K562 (cell line): ENCODE measurements around the gene SUV39H2. TPM values are rescaled to one million over a fixed set of nuclear protein-coding genes. Genes with fewer than 3 reads are reported as not detected.

Experiments
- ATAC-seq: fragments of 200-7000 bp; cut with Tn5 transposase; 3 replicates; pipeline ENCODE4 v1.9.1; 2020; ENCODE audit warnings: moderate library complexity
- BruUV-seq: library from RNA; stranded (reverse); fragments of 400-500 nt; replicated peaks from 2 replicates; lab custom pipeline; 2021; lab: Mats Ljungman, UMichigan
- CTCF ChIA-PET: fragments of 300-600 bp; formaldehyde crosslinking; extraction: SDS; loops from one replicate; lab custom pipeline; 2021; ENCODE audit warnings: low intra/inter-chr PET ratio; lab: Yijun Ruan, JAX
- POLR2A ChIA-PET: fragments of 300-600, 350-650 bp; sonication (Branson Sonifier 250); formaldehyde crosslinking; extraction: SDS; loops from one replicate; lab custom pipeline; 2021; ENCODE audit warnings: antibody characterized with exemption, inconsistent platforms; lab: Yijun Ruan, JAX
- DNase-seq, 4 experiments: peaks; one replicate each; pipeline versions ENCODE4 v3.0.0 to v3.0.0-alpha.2; 2011 to 2018; ENCODE audit warnings: low spot score in 3 of 4, mixed read lengths in 3 of 4; ENCODE audit errors: extremely low read depth in 1 of 4
- FAIRE-seq: peaks from 2 replicates; lab custom pipeline; 2011; peaks lifted over from hg19 to GRCh38; lab: Jason Lieb, UNC
- H2AFZ ChIP-seq: 2 replicates; pipeline ENCODE4 v1.6.0; 2011; ENCODE audit warnings: low read depth, low read length, control low read depth, inconsistent platforms
- H3K27ac ChIP-seq: fragments of 200-600 bp; 3 replicates; pipeline ENCODE4 v1.8.0; 2011; ENCODE audit warnings: low read depth, mild to moderate bottlenecking, control low read depth, inconsistent platforms, low read length, moderate library complexity, mixed read lengths; ENCODE audit errors: extremely low read depth
- H3K27me3 ChIP-seq, 2 experiments: fragments of 300-600 bp in 1 of 2; 2 replicates in 1 of 2; 3 replicates in 1 of 2; pipeline versions ENCODE4 v1.6.0 to v1.8.0; 2011; ENCODE audit warnings: inconsistent platforms in 2 of 2, low read length in 2 of 2, mild to moderate bottlenecking in 1 of 2, mixed read lengths in 1 of 2, moderate library complexity in 1 of 2; ENCODE audit not compliant: control insufficient read depth in 2 of 2, insufficient read depth in 2 of 2
- H3K36me3 ChIP-seq: fragments of 300-600 bp; 3 replicates; pipeline ENCODE4 v1.8.0; 2011; ENCODE audit warnings: mild to moderate bottlenecking, low read length, inconsistent platforms; ENCODE audit not compliant: control insufficient read depth, insufficient read depth
- H3K4me1 ChIP-seq, 2 experiments: fragments of 200-600 bp in 1 of 2; replicated peaks in 1 of 2; 2 replicates in 1 of 2; 3 replicates in 1 of 2; pipeline versions ENCODE4 v1.5.1 to v1.8.0; 2011; ENCODE audit warnings: inconsistent platforms in 2 of 2, low read length in 2 of 2, mild to moderate bottlenecking in 1 of 2, mixed read lengths in 1 of 2, moderate library complexity in 1 of 2; ENCODE audit not compliant: control insufficient read depth in 2 of 2, insufficient read depth in 2 of 2
- H3K4me2 ChIP-seq: 2 replicates; pipeline ENCODE4 v1.6.1; 2011; ENCODE audit warnings: low read length, control low read depth, inconsistent platforms, mixed read lengths; ENCODE audit not compliant: insufficient read depth
- H3K4me3 ChIP-seq: fragments of 200-600 bp; sonication (generic), shearing (Covaris generic); 2 replicates; pipeline ENCODE4 v1.5.1; 2016; ENCODE audit warnings: control low read depth, inconsistent platforms
- H3K79me2 ChIP-seq: fragments of 200-600 bp; 3 replicates; pipeline ENCODE4 v1.8.0; 2011; ENCODE audit warnings: low read length, inconsistent platforms; ENCODE audit not compliant: control insufficient read depth, insufficient read depth
- H3K9ac ChIP-seq, 2 experiments: 2 replicates each; pipeline versions ENCODE4 v1.6.0 to v1.6.1; 2011; ENCODE audit warnings: low read depth in 2 of 2, low read length in 2 of 2, control low read depth in 1 of 2, inconsistent platforms in 1 of 2, mild to moderate bottlenecking in 1 of 2, mixed read lengths in 1 of 2; ENCODE audit not compliant: insufficient read depth in 1 of 2
- H3K9me1 ChIP-seq: one replicate; pipeline ENCODE4 v1.6.0; 2011; ENCODE audit warnings: inconsistent platforms, mild to moderate bottlenecking, low read length, moderate library complexity; ENCODE audit not compliant: control insufficient read depth, insufficient read depth
- H3K9me3 ChIP-seq: replicated peaks from 2 replicates; pipeline ENCODE4 v1.5.1; 2011; ENCODE audit warnings: low read depth, low read length, inconsistent platforms; ENCODE audit not compliant: control insufficient read depth, insufficient read depth
- H4K20me1 ChIP-seq: replicated peaks from 2 replicates; pipeline ENCODE4 v1.6.1; 2011; ENCODE audit warnings: low read length, inconsistent platforms, mixed read lengths; ENCODE audit not compliant: control insufficient read depth, insufficient read depth
- CBX1 ChIP-seq: sonication (generic); IDR thresholded peaks from 2 replicates; pipeline ENCODE4 v1.6.1; 2016; ENCODE audit warnings: antibody characterized with exemption, low read depth, mild to moderate bottlenecking
- ILK ChIP-seq: fragments of 450-650 bp; IDR thresholded peaks from 2 replicates; pipeline ENCODE4 v1.6.1; 2016; ENCODE audit warnings: missing genetic modification characterization, low read depth, mild to moderate bottlenecking, missing compliant biosample characterization, moderate library complexity, borderline replicate concordance
- IRF1 ChIP-seq: sonication (generic); formaldehyde crosslinking; IDR thresholded peaks from 2 replicates; pipeline ENCODE4 v1.8.0; 2022; ENCODE audit warnings: missing genetic modification reagents, mild to moderate bottlenecking, borderline replicate concordance
- POLR2G ChIP-seq: fragments of 200-400 bp; formaldehyde crosslinking; IDR thresholded peaks from 2 replicates; pipeline ENCODE4 v1.6.1; 2017; ENCODE audit warnings: low read depth, mild to moderate bottlenecking, antibody characterized with exemption, low read length, moderate library complexity
- RBFOX2 ChIP-seq: fragments of 200-400 bp; formaldehyde crosslinking; IDR thresholded peaks from 2 replicates; pipeline ENCODE4 v1.6.1; 2017; ENCODE audit warnings: low read depth, mild to moderate bottlenecking, low read length, moderate library complexity
- USF1 ChIP-seq: sonication (generic); formaldehyde crosslinking; IDR thresholded peaks from 2 replicates; pipeline ENCODE4 v1.9.0; 2022; ENCODE audit warnings: mild to moderate bottlenecking, missing genetic modification reagents
- ZFP30 ChIP-seq: fragments of 250-450 bp; sonication (Bioruptor Pico); IDR thresholded peaks from 2 replicates; pipeline ENCODE4 v1.8.0; 2022; ENCODE audit warnings: moderate library complexity, mild to moderate bottlenecking, inconsistent platforms, borderline replicate concordance
- ZNF444 ChIP-seq: fragments of 250-450 bp; sonication (Bioruptor Pico); IDR thresholded peaks from 2 replicates; pipeline ENCODE4 v1.4.0; 2020; ENCODE audit warnings: mild to moderate bottlenecking, moderate library complexity
- ZNF644 ChIP-seq: fragments of 200-800 bp; sonication (Bioruptor generic); IDR thresholded peaks from 2 replicates; pipeline ENCODE4 v1.6.1; 2016; ENCODE audit warnings: low read depth, missing genetic modification characterization, missing compliant biosample characterization
- WGBS: fragments of 100-300 bp; shearing (Covaris generic); methylation state at CpG from one replicate; pipeline ENCODE4 v1.1.6; 2016; ENCODE audit warnings: low coverage, mixed read lengths; ENCODE audit not compliant: insufficient coverage; ENCODE audit errors: missing lambda C conversion rate; 5-methylcytosine and 5-hydroxymethylcytosine counted together
- in situ Hi-C: fragments of 300-500 bp; cut with MboI; formaldehyde crosslinking; loops from 4 replicates; pipeline ENCODE4 v1.15.0; 2018; ENCODE audit warnings: inconsistent platforms, mixed read lengths
- intact Hi-C: fragments of 100-400 bp; cut with micrococcal nuclease; formaldehyde crosslinking; loops from 2 replicates; pipeline ENCODE4 v1.14.2; 2022
- polyA plus RNA-seq, 8 experiments: library from polyadenylated mRNA; depleted of rRNA in 4 of 8; stranded (reverse) in 5 of 8; unstranded in 3 of 8; fragments of >200 nt; fragmentation: Nextera tagmentation in 2 of 8; fragmentation: Illumina TruSeq in 1 of 8; extraction: Ambion mirVana in 2 of 8; extraction: Trizol in 1 of 8; gene quantifications; 2 replicates each; pipeline versions ENCODE4 v1.2.1 to v1.2.3, GENCODE V29; 2011 to 2014; ENCODE audit warnings: inconsistent platforms in 1 of 8, missing spikeins in 1 of 8
- total RNA-seq, 7 experiments: library from RNA; depleted of rRNA in 6 of 7; stranded (reverse); fragments of >200 nt in 6 of 7; fragmentation: Illumina TruSeq in 2 of 7; extraction: Trizol in 2 of 7; gene quantifications; 2 replicates each; pipeline versions ENCODE4 v1.2.1 to v1.2.3, GENCODE V29; 2011 to 2021; ENCODE audit warnings: low replicate concordance in 1 of 7
- TF ChIP-seq, protein P1 (sequence below): fragments of 250-450 bp; sonication (Bioruptor Pico); IDR thresholded peaks from 2 replicates; pipeline ENCODE4 v1.8.0; 2022; ENCODE audit warnings: inconsistent platforms, mild to moderate bottlenecking, moderate library complexity, borderline replicate concordance

SUV39H2 gene
- total and polyA plus RNA-seq, 9 of the 15 experiments (the other 6 are each of a cell fraction or from before 2014, with no cell fraction given): 24.1 to 54.3 (median 41.3) TPM

- H2AFZ ChIP-seq: no peak overlapping the region
- ChIA-PET CTCF (no interaction called here), POLR2A (interaction anchor here (1.0 to 2.2 kb wide), 5 partner anchors 8 to 57 kb away, joined by 3 to 9 read pairs (median 3); no protein-coding TSS in a partner anchor)
- FAIRE-seq (no peak), ATAC-seq (no peak), DNase-seq (peak in 1 of 4 experiments; percentile 18)
- TF ChIP-seq POLR2G (0 out of 2 replicates have a peak, but pooled peaks have one; percentile 37), CBX1 (no peak), RBFOX2 (peak; percentile 44)
- H3K4me3 ChIP-seq: no peak overlapping the region
- H3K79me2 ChIP-seq: peaks cover 57% of the 10 kb centered on the region
- H3K36me3 ChIP-seq: peaks cover 80% of the 10 kb centered on the region
- no peaks in the 10 kb centered on the region for H3K9me1 ChIP-seq
- 0 out of 4 replicates have a peak overlapping the region, but pooled peaks of 1 of the 2 experiments have one; percentile 11 for H3K9ac ChIP-seq
- no peaks in the 10 kb centered on the region for H3K9me3 ChIP-seq
- no peak overlapping the region for H3K27ac ChIP-seq
- H3K27me3 ChIP-seq: no peaks in the 10 kb centered on the region
- peaks cover 8 to 9% of the 10 kb centered on the region in 2 experiments for H3K4me1 ChIP-seq
- WGBS: 96% methylated on average over 14 of the region's 15 CpGs
- H4K20me1 ChIP-seq: peaks cover 7% of the 10 kb centered on the region; the same call in 1 of the 2 replicates
- in situ Hi-C loops: no loop called here
- BruUV-seq: no TSS peak
- intact Hi-C loops: no loop called here
- no peak overlapping the region for H3K4me2 ChIP-seq
Measured at GRCh38 chr10:14843327-14843988, 35.2 kb upstream of the SUV39H2 start.

- Histone ChIP-seq H3K9me3 (no peaks in the 10 kb centered on the region), H3K27me3 (no peaks in the 10 kb centered on the region), H3K4me3 (no peak overlapping the region), H3K4me2 (no peak overlapping the region), H3K9me1 (no peaks in the 10 kb centered on the region), H3K4me1 (peaks cover 4% of the 10 kb centered on the region in 2 experiments), H3K79me2 (peaks cover 42% of the 10 kb centered on the region), H3K9ac (no peak overlapping the region), H4K20me1 (peaks cover 3% of the 10 kb centered on the region; the same call in 1 of the 2 replicates), H3K36me3 (peaks cover 88% of the 10 kb centered on the region), H3K27ac (no peak overlapping the region), H2AFZ (no peak overlapping the region)
- DNase-seq: peak; percentile 44 to 58 (median 51)
- BruUV-seq: no TSS peak
- ChIA-PET CTCF (no interaction called here), POLR2A (interaction anchor here (0.5 to 1.9 kb wide), 6 partner anchors 13 to 1453 kb away, joined by 3 to 6 read pairs (median 3); partner anchors contain the start of gene SUV39H2)
- in situ Hi-C loops (no loop called here), intact Hi-C loops (no loop called here)
- WGBS: 0% methylated on average over 2 of the region's 2 CpGs
- ATAC-seq: peak; percentile 94
- FAIRE-seq: peak; percentile 84
- no peak for TF ChIP-seq ZNF644 (tag)
- TF ChIP-seq ZNF444 (CRISPR knock-in tag): no peak
- TF ChIP-seq, protein P1, sequence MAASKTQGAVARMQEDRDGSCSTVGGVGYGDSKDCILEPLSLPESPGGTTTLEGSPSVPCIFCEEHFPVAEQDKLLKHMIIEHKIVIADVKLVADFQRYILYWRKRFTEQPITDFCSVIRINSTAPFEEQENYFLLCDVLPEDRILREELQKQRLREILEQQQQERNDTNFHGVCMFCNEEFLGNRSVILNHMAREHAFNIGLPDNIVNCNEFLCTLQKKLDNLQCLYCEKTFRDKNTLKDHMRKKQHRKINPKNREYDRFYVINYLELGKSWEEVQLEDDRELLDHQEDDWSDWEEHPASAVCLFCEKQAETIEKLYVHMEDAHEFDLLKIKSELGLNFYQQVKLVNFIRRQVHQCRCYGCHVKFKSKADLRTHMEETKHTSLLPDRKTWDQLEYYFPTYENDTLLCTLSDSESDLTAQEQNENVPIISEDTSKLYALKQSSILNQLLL (CRISPR knock-in tag): no peak
- TF ChIP-seq ILK: no peak
- TF ChIP-seq ZFP30 (CRISPR knock-in tag): no peak
- no peak for TF ChIP-seq IRF1 (CRISPR knock-in tag)
- TF ChIP-seq USF1 (CRISPR knock-in tag): no peak
Measured at GRCh38 chr10:14844948-14845347, 33.7 kb upstream of the SUV39H2 start.
